Measurements from ENCODE around the gene WEE2.

DNA sequence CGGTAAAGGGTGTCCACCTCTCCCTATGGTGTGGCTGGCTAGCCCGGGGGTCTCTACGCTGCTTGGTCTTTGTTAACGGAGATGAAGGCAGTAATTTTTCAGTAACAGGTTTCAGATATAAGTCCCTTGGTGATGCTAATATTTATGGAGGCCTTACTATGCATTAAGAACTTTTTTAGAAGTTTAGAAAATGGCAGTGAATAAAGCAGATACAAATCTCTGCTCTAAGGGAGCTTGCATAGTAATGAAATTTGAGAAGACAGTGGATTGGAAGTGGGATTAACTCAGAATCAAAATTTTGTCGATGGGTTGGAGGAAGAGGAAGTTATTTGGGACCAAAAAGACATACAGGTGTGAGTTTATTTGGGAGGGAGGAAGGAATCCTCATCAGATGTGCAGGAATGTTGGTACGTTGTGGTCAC, 30.4 kb downstream of the WEE2 start:
- TF ChIP-seq POLR2A (IDR thresholded peaks at IDR 0.05) (no peak), CTCF (IDR thresholded peaks at IDR 0.05) (no peak)

All from heart left ventricle (tissue), 13 donors.